ENCODE measurements around the gene USP20.

USP20 gene

DNA sequence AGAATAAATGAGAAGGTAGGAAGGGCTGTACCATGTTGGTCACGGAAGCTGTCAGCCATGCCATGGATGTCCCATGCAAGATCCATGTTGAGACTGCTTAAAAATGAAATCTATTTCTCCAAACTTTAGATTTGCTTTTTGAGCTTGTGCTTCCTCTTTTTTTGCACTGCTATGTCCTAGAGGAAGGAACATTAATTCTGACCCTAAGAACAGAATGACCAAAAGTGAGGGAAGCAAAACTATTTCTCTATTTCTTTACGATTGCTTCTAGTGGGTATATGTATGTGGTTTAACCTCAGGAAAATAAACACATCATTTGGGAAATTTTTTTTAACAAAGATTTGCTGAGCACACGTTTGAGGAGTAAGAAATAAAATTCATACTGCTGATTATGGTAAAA lies 84.6 kb downstream of the USP20 start:
- DNase-seq (ENCODE audit: low read depth): no peak

DNA sequence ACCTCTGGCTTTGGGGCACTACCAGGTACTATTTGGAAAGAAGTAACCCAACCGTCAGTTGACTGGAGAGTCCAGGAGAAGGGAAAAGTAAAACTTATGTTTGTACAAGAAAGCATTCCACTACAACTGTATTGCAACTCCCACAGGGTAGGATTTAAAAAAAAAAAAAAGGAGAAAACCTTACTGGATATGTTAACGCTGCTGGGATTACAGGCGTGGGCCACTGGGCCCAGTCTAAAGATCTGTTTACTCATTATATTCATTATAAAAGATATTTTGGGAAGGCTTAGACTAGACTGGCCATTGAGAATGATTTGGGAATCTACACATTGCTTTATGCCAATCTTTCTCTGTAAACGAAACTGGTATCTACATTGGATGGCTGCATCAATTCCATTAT lies 86.6 kb downstream of the USP20 start:
- DNase-seq (ENCODE audit: low read depth): no peak

DNA sequence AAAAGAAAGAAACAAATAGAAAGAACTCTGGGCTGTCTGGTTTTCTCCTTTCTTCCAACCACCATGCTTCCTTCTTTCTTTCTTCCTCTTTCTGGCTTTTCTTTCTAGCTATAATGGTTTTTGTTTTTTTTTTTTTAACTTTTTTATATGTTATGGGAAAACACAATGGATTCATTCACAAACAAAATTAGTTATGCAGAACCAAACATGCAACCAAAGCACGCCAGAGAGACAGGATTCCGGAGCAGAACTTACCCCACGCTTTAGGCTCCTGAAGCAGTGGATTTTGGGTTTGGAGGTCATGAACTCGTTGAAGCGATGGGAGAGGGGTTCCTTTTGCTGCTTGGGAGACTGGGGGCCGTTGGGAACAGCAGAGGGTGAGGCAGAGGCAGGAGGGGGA lies 88.3 kb downstream of the USP20 start:
- DNase-seq (ENCODE audit: low read depth): no peak

DNA sequence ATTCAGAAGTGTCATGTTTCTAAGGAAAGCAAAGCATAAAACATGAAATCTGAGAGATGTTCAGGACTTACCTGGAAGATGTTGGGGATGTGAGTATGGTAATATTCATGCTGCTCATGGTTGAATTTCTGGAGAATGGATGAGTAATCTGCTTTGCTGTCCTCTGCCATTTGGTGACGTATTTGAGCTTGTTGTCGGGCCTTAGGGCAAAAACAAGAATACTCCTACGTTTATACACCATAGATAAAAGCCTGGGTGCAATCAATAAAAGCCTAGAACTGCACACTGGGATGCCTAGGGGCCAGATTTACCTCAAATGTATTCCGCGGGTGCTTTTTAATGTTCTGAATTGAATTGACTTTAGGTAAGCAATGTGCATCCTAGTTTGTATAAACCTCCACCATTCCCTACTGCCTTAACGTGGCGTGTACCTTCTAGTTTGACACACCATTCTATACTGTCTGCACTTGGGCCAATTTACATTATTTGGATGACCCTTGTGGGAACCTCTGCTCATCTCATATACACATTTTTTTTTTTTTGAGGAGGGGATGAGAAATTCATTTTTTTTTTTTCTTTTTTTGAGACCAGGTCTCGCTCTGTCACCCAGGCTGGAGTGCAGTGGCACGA lies 94.4 kb downstream of the USP20 start:
- DNase-seq (ENCODE audit: low read depth): no peak

DNA sequence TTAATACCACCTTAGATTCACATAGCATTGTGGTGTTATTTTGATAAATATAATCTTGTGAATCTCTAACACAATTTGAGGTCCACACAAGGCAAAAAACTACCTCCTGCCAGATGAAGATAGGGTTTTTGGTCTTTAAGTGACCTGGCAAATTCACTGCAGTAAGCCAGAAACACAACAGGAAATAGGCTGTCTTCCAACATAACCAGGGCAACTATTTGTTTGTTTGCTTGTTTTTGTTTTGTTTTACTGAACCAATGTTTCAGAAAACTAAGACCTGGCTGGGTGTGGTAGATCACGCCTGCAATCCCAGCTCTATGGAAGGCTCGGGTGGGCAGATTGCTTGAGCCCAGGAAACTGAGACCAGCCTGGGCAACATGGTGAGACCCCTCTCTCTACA lies 95.5 kb downstream of the USP20 start:
- DNase-seq (ENCODE audit: low read depth): no peak
